Activated CD4-positive, alpha-beta T cell treated with anti-CD3 and anti-CD28 coated beads, Interleukin-2, amount 50 U/mL, for 4 hours (primary cell): Measurements from ENCODE around the gene NRIP1.
"Not testable (repeated sequence)": the region's sequence is repeated elsewhere in the genome, so short reads cannot be mapped to it uniquely, and the experiment has no call there.

ENCODE experiments used
- DNase-seq, 2 experiments: peaks; one replicate each; pipeline ENCODE4 v3.0.0-alpha.2; 2020

Gene NRIP1

DNA sequence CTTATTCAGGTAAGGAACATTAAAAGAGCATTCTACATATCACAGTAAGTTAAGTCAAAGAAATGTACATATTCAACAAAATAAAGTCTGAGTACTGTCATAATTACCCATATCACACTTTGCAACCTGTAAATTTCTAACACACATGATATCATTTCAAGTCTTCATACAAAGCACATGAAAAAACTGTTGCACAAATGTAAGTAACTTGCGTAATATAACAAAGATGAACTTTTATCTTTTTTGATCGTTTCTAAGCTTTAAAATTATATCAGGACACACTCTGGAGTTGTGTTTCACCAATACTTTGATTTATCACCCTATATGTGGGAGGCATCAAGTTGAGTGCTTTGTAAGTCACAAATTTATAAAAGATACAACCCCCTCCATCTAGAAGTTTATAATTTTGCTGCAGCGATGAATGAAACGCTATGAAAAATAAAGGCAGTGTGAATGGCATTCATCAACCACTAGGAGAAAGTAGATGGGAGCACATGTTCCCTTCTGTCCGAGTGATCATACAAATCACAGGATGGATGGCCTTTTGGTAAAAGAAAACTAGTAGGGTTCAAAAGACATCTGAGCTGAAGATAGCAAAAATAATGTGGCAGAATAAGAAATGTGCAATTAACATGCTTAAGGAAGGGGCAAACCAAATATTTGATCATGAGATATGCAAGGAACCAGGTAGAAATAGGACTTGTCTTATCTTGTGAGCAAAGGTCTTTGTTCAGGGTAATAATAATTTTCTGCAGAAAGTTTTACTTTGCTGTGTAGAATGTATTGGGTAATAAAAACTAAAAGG, 27.5 kb downstream of the NRIP1 start:
- no peak for DNase-seq

DNA sequence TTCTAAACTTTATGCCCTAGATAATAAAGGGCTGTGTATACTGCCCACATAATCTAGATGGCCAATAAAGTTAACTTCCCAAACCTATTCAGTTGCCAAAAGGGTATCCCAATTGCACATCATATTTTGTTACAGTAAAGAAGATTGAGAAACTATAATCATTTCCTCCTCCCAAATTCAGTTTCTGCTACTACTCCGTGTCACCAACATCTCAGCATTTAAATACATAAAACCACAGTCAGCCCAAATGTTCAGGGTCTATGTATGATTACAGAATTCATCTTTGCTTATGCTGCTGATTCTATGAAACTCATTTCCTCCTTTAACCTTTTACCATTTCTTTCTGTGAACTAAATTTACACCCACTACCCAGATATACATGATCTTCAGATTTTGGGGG, 28.6 kb downstream of the NRIP1 start:
- DNase-seq: no peak

DNA sequence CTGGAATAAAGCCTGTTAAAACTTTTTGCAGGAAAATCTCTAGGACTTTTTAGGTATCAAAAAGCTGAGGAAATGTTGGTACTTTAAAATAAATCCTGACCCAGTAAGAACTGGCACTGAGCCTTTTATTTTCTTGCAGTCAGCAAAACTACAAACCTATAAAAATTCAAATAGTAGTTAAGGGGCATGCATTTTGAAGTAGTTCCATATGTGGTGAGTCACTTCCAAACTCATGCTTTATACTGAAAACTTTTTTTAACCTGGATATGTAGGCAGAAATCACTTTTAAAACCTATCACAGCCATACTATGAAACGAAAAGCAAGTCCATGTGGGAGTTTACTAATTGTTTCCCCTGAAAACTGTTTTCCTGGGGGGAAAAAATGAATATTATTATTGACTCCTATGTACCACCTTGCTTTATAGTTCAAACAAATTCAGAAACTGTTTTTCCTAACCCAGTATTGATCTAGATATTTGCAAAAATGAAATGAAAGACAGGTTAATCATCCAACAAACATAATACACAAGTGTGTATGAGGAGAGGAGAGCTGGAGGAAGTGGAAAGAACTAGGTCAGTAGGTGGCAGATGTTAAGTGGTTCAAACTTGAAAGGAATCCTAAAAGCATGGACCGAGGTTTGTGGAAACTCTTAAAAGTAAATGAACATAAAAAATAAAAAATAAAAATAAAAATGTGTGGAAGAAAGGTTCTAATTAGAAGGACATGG, 30.5 kb downstream of the NRIP1 start:
- DNase-seq: no peak

DNA sequence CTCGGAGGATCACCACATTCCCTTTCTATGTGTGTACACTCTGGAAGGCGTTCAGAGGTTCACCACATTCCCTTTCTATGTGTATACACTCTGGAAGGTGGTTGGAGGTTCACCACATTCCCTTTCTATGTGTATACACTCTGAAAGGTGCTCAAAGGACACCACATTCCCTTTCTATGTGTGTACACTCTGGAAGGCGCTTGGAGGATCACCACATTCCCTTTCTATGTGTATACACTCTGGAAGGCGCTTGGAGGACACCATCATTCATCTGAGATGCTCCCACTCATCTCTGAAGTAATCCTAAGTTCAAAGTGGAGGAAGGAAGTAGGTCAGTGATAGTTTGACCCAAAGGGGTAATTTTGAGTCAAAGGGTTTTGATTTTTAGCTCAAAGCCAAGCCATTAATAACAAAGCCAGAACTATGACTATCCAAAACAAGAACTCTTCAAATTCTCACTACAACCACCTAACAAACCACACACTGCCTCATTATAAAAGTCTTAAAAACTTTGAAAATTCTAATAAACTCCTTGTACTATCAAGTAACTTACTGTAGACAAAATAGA, 32.9 kb downstream of the NRIP1 start:
- DNase-seq: no peak

DNA sequence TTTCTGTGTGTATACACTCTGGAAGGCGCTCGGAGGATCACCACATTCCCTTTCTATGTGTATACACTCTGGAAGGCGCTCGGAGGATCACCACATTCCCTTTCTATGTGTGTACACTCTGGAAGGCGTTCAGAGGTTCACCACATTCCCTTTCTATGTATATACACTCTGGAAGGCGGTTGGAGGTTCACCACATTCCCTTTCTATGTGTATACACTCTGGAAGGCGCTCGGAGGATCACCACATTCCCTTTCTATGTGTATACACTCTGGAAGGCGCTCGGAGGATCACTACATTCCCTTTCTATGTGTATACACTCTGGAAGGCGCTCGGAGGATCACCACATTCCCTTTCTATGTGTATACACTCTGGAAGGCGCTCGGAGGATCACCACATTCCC, 33.4 kb downstream of the NRIP1 start:
- not testable (repeated sequence) for DNase-seq

DNA sequence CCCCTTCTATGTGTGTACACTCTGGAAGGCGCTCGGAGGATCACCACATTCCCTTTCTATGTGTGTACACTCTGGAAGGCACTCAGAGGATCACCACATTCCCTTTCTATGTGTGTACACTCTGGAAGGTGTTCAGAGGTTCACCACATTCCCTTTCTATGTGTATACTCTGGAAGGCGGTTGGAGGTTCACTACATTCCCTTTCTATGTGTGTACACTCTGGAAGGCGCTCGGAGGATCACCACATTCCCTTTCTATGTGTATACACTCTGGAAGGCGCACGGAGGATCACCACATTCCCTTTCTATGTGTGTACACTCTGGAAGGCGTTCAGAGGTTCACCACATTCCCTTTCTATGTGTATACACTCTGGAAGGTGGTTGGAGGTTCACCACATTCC, 33.9 kb downstream of the NRIP1 start:
- not testable (repeated sequence) for DNase-seq

DNA sequence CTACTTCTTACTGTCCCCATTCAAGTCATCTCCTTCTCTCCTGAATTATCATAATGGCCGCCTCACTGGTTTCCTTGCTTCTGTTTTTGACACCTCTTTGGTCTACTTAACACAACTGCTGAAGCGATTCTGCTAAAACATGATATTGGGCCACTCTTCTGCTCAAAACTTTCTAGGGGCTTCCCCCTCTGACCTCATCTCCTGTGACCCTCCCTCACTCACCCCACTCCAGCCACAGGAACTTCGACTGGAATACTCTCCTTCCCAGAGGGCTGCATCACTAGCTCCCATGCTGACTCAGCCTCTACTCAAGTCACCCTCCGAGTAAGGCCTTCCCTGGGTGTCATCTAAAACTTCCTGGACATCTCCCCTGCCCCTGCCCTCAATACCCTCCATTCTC, 35.7 kb downstream of the NRIP1 start:
- no peak for DNase-seq

DNA sequence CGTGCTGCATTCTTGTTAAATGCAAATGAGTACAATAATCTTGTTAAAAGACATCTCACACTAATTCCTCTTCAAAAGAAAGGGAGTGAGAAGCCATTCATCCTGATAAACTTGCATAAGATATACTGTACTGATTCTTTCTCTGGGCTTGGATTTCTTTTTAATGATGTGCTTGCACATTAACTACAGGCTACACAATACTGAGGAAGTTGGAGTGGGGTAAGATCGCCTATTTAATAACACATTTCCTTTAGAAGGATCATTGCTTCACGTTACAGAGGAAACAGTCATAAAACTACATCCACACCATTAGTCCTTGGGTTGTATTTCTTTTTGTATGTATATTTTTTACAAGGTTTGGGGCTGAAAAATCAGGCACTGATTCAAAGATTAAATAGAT, 36.6 kb downstream of the NRIP1 start:
- DNase-seq: no peak

DNA sequence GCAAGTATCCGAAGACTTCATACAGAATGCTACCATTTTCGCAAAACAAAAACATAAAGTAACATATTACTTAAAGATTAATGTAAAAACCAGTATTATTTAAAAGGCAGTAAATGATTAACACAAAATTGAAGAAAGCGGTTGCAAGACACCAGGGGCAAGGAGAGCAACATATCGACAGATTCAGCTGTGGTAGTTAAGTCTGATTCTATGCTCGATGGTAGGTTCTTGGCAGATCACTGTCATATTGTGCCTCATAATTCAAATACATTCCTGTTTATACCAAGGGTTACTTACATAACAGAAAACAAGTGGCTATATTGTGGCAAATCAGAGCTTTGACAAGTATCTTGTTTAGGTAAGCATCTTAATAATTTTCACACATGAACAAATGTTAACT, 37.7 kb downstream of the NRIP1 start:
- DNase-seq: no peak

DNA sequence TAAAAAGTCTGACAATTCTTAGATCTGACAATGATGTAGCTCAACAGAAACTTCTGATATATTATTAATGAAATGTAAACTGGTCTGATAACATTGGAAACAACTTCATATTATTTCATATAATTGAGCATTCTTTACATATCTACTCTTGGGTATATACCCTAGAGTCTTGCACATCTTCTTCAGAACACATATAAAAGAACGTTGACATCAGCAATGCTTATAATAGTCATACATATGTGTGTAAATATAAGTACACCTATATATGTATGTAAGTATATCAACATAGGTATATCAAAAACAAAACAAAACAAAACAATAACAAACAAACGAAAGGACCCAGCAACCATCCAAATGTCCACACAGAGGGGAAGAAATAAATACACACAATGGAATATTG, 38.4 kb downstream of the NRIP1 start:
- DNase-seq: no peak

DNA sequence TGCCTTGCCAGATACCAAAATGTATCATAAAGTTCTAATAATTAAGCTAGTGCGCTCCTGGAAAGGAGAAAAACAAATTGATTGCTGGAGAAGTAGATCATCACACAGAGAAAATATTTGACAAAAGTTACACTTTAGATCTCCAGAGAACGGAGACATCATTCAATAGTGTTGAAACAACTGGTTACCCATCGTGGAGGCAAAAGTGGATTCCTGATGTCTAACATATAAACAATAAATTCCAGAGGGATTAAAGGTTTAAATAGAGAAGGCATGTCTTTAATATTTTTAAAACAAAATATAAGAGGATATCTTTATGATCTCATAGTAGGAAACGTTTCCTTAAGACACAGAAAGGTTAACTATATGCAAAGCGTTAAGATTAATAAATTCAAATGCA, 41.0 kb downstream of the NRIP1 start:
- DNase-seq: no peak

DNA sequence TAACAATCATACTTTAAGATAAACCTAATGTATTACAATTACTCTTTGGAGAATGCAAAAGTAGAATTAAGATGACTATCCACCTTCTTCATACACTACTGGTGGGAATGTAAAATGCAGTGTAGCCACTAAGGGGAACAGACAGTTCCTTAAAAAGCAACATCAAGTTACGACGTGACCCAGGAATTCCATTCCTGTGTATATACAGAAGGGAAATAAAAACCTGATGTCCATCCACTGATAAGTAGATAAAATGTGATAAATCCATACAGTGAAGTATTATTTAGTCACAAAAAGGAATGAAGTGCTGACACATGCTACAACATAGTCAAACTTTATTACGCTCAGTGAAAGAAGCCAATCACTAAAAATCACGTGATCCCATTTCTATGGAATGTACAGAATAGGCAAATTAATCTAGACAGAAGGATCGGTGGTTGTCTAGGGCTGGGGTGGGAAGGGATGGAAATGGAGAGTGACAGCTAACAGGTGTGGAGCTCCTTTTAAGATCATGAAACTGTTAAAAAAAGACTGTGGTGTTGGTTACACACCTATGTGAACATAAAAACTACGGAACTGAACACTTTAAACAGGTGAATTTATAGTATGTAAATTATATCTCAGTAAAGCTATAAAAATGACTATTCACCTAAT, 42.1 kb downstream of the NRIP1 start:
- no peak for DNase-seq

DNA sequence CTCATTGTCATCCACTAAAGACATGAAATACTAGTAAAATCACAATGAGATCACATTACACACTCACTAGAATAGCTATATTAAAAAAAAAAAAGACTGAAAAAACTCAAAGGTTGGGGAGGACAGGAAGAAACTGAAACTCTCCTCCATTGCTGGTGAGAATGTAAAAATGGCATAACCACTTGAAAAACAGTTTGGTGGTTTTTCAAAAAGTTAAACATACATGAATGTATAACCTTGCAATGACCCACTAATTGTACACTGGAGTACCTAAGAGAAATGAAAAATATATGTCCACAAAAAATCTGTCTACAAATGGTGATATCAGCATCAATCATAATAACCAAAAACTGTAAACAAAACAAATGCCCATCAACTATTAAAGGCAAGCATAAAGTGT, 44.0 kb downstream of the NRIP1 start:
- no peak for DNase-seq

DNA sequence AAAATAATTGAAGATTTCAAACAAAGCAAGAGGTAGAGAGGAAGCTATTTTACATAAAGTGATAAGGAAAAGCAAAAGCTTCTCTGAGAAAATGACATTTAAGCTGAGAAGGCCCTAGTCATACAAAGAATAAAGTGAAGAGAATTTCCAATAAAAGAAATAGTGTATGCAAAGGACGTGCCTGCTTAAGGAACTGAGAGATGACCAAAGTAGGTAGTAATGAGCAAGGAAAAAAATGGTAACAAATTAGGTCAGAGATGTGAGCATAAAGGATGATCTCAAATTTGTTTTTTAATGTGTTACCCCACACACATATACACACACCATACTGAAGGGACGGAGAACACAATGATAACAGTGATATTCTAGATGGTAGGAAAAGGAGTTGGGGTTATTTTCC, 46.4 kb downstream of the NRIP1 start:
- DNase-seq: no peak

DNA sequence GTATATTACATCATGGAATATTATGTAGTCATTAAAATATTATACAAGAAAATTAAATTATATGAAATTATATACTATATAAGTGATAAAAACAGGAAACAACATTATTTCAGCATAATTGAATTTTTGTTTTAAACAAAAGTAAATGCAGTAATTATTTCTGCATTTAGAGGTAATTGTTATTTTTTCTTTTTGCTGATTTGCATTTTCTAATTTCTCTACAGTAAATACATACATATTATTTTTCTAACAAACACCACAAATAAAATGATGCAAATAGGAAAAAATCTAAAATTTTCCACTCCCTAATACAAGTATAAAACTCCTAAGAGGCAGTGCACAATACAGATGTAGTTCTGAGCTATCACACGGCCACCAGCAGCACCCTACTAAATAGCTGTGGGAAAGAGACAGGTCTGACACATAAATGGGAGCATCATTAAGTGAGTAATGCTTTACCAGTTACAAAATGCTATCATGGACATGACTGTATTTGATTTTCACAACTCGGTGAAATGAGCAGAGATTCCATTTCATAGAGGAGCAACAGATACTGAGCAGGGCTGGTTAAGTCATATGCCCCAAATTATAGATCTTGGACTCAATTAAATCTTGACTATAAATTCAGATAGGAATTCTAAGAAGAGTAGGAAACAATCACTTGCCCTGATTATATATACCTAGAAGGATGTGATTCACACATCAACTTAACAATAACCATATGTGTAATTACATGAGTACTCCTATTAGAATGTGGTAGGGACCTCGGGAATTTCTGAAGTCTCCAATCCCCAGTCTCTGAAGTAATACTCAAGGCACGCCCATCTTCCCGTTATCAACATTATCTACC, 49.0 kb downstream of the NRIP1 start:
- DNase-seq: no peak

DNA sequence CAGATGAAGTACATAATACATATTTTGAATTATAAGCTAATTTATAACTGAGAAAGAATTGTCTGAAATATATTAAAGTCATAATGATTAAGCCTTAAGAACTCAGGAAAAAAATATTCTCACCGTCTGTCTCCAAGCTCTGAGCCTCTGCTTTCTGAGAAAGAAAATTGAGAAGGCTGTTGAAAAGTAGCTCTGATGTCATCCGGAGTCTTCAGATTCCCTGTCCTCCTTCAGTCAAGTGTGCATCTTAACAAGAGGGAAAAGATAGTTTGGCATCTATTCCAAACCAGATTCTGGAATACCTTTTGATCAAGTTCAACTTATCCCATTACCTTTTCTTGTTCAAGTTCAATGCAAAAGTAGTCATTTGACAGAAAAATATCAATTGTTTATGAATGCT, 50.6 kb downstream of the NRIP1 start:
- no peak for DNase-seq

DNA sequence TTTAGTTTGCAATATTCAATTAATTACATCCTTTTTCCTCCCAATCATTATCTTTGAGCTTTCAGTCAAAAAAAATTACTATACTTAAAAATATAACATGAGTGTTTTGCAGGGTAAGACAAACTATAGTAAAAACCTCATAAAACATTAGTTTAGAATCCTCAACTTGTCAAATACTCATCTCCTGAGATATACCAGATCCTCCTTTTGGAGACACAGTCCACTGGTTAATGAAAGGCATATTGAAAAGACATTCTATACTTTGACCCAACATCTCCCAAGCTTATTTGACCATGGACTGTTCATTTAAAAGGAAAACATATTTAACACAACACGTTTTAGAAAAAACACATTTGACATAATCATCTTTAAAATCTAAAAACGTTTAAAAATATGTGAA, 52.8 kb downstream of the NRIP1 start:
- no peak for DNase-seq

DNA sequence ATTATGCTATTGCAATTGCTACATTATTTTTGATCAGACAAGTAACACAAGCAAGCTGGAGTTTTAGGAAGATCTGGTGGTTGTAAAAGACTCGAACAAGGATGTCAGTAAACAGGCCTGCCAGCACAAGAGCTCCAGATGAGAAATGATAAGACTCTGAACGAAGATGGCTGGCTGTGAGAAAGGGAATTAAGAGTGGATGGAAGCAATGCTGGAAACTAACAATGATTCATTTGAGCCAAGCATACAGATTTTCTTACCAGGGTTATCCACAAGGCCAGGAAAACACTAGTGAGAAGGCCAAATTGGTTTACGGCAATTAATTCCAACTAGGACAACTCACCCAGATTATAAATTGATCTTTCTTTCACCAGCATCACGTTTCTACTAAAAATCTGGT, 54.2 kb downstream of the NRIP1 start:
- DNase-seq: no peak

DNA sequence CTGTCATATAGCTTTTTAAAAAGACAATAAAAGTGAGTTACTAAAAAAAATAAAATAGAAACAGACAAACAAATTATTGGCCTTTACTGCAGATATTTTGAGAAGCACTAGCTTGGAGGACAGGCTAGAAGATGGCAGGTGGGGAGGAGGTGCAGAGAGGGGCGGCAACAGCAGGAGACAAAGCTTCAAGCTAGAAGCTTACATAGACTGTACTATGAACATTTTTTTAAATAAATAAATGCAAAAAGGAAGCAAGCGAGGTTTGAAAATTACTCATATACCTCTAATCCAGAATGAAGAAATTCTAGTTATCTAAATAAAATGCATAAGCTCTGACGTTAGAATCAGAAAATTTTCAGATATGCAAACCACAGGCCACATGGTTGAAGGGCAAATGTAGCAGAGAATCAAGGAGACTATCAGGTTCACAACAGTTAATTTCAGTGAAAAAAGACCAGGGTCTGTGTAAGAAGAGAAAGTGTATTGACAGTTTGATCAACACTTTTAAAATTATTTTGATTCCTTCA, 54.9 kb downstream of the NRIP1 start:
- no peak for DNase-seq

DNA sequence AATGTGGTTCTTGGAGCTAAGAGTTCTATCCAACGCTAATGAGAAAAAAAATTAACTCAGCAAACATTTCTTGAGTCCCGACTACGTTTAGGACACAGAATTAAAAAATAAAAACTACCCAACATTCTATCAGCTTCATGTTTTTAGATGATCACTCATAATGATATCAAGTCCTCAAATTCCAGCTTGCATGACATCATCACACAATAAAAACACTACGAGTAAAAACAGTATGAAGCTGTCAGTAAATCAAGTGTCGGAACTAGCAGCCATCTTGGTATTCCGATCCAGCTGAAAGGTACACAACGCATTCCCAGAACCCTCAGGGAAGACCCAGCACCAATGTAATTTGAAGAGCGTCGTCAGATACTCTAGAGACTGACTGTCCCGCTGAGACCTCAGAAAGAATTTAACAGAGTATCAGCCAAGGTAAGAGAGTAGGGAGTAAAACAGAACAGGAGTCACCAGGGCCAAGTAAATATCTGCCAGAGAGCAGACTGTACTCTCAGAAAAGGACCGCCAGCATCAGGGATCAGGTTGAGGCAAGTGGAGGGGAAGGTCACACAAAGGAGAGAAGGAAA, 57.0 kb downstream of the NRIP1 start:
- DNase-seq: no peak

DNA sequence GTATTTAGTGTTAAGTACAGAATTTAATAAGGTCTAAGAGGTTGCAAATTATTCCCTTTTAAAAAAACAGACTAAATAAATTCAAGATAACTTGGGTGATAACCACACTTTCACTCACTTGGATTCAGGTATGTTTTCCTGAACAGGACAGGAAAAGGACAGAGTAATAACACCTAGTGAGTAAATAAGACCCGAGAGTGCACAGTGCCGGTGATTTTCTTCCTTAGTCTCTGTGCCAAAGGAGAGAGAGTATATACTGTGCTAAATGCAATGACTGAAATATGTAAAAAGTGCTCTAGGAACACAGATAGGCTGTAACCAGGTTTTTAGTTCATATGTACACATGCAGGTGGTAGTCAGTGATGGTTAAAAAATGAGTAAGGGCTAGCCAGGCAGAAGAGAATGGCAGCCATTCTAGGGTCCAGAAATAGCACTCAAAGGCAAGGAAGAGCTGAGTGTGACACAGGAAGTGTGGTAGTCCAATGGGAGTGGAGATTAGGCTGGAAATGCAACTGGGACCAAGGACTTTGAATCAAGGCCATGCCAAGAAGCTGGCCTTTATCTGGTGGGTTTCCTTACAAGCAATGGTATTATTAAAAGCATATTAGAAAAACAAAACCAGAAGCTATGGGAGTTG, 58.1 kb downstream of the NRIP1 start:
- DNase-seq: no peak

DNA sequence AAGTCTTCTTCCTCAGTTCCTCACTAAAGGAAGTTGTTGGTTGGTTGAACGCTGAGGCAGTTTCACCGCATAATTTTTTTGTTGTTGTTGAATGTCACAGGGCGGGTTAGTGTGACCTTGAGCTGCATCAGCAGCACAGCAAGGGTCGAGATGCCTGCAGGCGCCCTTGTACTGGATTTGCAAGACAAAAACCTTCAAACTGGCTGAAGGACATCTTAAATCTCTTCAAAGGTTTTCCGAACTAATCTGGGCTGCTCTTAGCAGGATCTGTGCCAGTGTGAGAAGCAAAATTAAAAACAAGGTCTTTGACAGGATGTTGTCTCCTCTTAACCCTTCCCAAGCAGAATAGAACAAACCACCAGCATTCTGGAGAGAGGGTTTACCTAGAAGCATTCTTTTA, 59.4 kb downstream of the NRIP1 start:
- no peak for DNase-seq
